ENCODE measurements around the gene ERCC2.

DNA sequence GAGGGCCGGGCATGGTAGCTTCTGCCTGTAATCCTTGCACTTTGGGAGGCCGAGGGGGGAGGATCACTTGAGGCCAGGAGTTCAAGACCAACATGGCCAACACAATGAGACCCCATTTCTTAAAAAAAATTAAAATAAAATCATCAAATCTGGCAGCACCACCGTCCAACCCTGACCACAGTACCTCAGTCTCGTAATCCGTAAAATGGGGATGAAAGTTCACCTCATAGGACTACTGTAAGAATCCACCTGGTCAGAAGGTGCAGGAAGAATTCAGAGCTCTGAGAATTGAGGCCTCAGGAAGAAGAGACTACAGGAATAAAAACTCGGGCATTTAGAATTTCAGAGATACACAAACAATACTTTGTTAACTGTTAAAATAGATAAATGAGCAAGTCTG lies 31.4 kb upstream of the ERCC2 start:
- TF ChIP-seq TAF1 (conservative IDR thresholded peaks at IDR 0.05), result no peak
- no peak for TF ChIP-seq FOXA1 (IDR thresholded peaks at IDR 0.05)

Data from liver (tissue), 2 donors.